GM12892 (cell line): ENCODE data around the gene ZHX3.

Experiments used
- POLR2A ChIP-seq: IDR thresholded peaks from 2 replicates; pipeline ENCODE4 v1.6.1; 2011; ENCODE audit warnings: low read depth, low read length, control low read depth
- POLR2AphosphoS5 ChIP-seq: IDR thresholded peaks from 2 replicates; pipeline ENCODE4 v1.6.1; 2011; ENCODE audit warnings: low read depth, low read length, control low read depth
- TAF1 ChIP-seq: IDR thresholded peaks from 2 replicates; pipeline ENCODE4 v1.6.1; 2011; ENCODE audit warnings: low read depth, mild to moderate bottlenecking, control low read depth, low read length, borderline replicate concordance

DNA sequence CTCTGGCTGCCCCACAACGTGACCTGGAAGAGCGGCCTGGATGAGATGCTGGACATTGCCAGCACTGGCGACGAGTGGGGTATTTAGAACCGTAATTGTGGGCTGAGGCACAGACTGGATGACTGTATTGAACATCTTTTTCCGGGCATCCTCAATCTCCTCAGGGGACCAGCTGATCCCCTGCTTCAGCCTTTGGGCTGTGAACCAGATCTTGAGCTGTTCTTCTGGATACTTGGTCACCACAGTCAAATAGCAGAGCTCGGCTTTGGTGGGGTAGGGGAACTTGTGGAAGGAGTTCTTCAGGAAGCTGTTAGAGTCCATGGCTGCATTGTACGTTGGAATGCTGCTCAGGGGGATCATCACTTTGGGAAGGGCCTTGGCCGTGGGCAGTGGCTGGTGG is 113.9 kb downstream of the ZHX3 start:
- no peak for TF ChIP-seq POLR2AphosphoS5
- TF ChIP-seq POLR2A = no peak
- TF ChIP-seq TAF1 = no peak
